Fibroblast of lung (primary cell): ENCODE measurements around the gene MAGI2.

ENCODE experiments used
- CTCF ChIP-seq, 2 donors: IDR thresholded peaks in 1 of 2; conservative IDR thresholded peaks in 1 of 2; 1 replicate in 1 of 2; 2 replicates in 1 of 2; pipeline ENCODE4 v1.5.1; 2011 to 2012; ENCODE audit warnings: low read length in 2 of 2, control low read depth in 1 of 2, inconsistent platforms in 1 of 2, low read depth in 1 of 2, mild to moderate bottlenecking in 1 of 2
- EZH2 ChIP-seq: IDR thresholded peaks from 2 replicates; pipeline ENCODE4 v1.5.1; 2012; ENCODE audit warnings: low read length, control low read depth, mild to moderate bottlenecking; ENCODE audit errors: missing control alignments

GRCh38 chr7:78345979-78346378 lies 1107.5 kb downstream of the MAGI2 start:
- TF ChIP-seq EZH2, result no peak
- no peak for TF ChIP-seq CTCF (conservative IDR thresholded peaks at IDR 0.05 in 1 of 2, IDR thresholded peaks at IDR 0.05 in 1 of 2; ENCODE audit: low read depth in 1 of 2, low read length in 2 of 2)
